SK-N-SH (cell line): ENCODE measurements around the gene ISCA2. TPM values are rescaled to one million over a fixed set of nuclear protein-coding genes. Genes with fewer than 3 reads are reported as not detected.

Experiments used
- CTCF ChIA-PET: fragments of 300-600, 350-600 bp; formaldehyde crosslinking; extraction: SDS; loops from one replicate; lab custom pipeline; 2021; lab: Yijun Ruan, JAX
- POLR2A ChIA-PET: fragments of 350-600 bp; sonication (Branson Sonifier 250); formaldehyde crosslinking; extraction: SDS; loops from one replicate; lab custom pipeline; 2020; ENCODE audit warnings: antibody characterized with exemption, inconsistent platforms; lab: Yijun Ruan, JAX
- DNase-seq: peaks from one replicate; pipeline ENCODE4 v3.0.0; 2012
- H2AFZ ChIP-seq: fragments of 200-600 bp; sonication (generic); 2 replicates; pipeline ENCODE4 v1.8.1; 2016; ENCODE audit warnings: antibody characterized with exemption, mild to moderate bottlenecking, low read depth
- H3F3A ChIP-seq: fragments of 200-600 bp; sonication (generic); replicated peaks from 2 replicates; pipeline ENCODE3; 2016; ENCODE audit warnings: antibody characterized with exemption, mild to moderate bottlenecking; ENCODE audit not compliant: insufficient read depth
- H3K27ac ChIP-seq, 2 experiments: fragments of 200-500 bp in 1 of 2; fragments of 200-600 bp in 1 of 2; sonication (Bioruptor generic) in 1 of 2; sonication (generic), shearing (Covaris generic) in 1 of 2; 2 replicates each; pipeline versions ENCODE4 v1.5.1 to v1.6.1; 2014 to 2016; ENCODE audit warnings: low read depth in 2 of 2, inconsistent platforms in 1 of 2, low read length in 1 of 2, mild to moderate bottlenecking in 1 of 2, mixed read lengths in 1 of 2
- H3K27me3 ChIP-seq: fragments of 200-600 bp; sonication (generic), shearing (Covaris generic); 2 replicates; pipeline ENCODE4 v1.6.1; 2016; ENCODE audit warnings: mixed run types; ENCODE audit not compliant: insufficient read depth
- H3K36me3 ChIP-seq, 2 experiments: fragments of 200-500 bp in 1 of 2; fragments of 200-600 bp in 1 of 2; sonication (Bioruptor generic) in 1 of 2; sonication (generic) in 1 of 2; replicated peaks in 1 of 2; 2 replicates each; pipeline versions ENCODE3 to v1.5.1; 2014 to 2016; ENCODE audit warnings: low read length in 1 of 2, mild to moderate bottlenecking in 1 of 2; ENCODE audit not compliant: insufficient read depth in 2 of 2, control insufficient read depth in 1 of 2
- H3K4me1 ChIP-seq, 2 experiments: fragments of 200-500 bp in 1 of 2; fragments of 200-600 bp in 1 of 2; sonication (Bioruptor generic) in 1 of 2; sonication (generic), shearing (Covaris generic) in 1 of 2; 2 replicates each; pipeline versions ENCODE4 v1.5.1 to v1.6.1; 2014 to 2016; ENCODE audit warnings: low read depth in 1 of 2, low read length in 1 of 2, mixed run types in 1 of 2; ENCODE audit not compliant: insufficient read depth in 2 of 2, control insufficient read depth in 1 of 2
- H3K4me2 ChIP-seq: fragments of 200-600 bp; sonication (generic), shearing (Covaris generic); 2 replicates; pipeline ENCODE4 v1.6.1; 2017; ENCODE audit warnings: mixed run types
- H3K4me3 ChIP-seq, 2 experiments: fragments of 200-500 bp in 1 of 2; fragments of 200-600 bp in 1 of 2; sonication (Bioruptor generic) in 1 of 2; sonication (generic), shearing (Covaris generic) in 1 of 2; 2 replicates each; pipeline versions ENCODE4 v1.5.1 to v1.8.1; 2014 to 2016; ENCODE audit warnings: low read depth in 2 of 2, inconsistent platforms in 1 of 2, low read length in 1 of 2, mild to moderate bottlenecking in 1 of 2, mixed read lengths in 1 of 2, moderate library complexity in 1 of 2
- H3K79me2 ChIP-seq: fragments of 200-600 bp; sonication (generic); 2 replicates; pipeline ENCODE4 v1.8.1; 2017; ENCODE audit warnings: mild to moderate bottlenecking; ENCODE audit not compliant: insufficient read depth
- H3K9ac ChIP-seq: fragments of 200-600 bp; sonication (generic); 2 replicates; pipeline ENCODE4 v1.6.1; 2017; ENCODE audit warnings: mixed run types
- H3K9me2 ChIP-seq: fragments of 200-600 bp; sonication (generic); 2 replicates; pipeline ENCODE4 v1.6.1; 2017; ENCODE audit warnings: mixed run types
- H3K9me3 ChIP-seq: fragments of 200-600 bp; sonication (generic); 2 replicates; pipeline ENCODE4 v1.6.1; 2017; ENCODE audit warnings: mixed run types, mild to moderate bottlenecking, moderate library complexity
- H4K20me1 ChIP-seq: fragments of 200-600 bp; sonication (generic); 2 replicates; pipeline ENCODE4 v1.6.1; 2017; ENCODE audit warnings: mild to moderate bottlenecking, mixed run types; ENCODE audit not compliant: insufficient read depth
- EP300 ChIP-seq, 2 experiments: IDR thresholded peaks; 2 replicates each; pipeline versions ENCODE4 v1.4.0 to v1.6.1; 2012; ENCODE audit warnings: borderline replicate concordance in 1 of 2, low read depth in 1 of 2, low read length in 1 of 2
- EZH2phosphoT487 ChIP-seq: fragments of 200-600 bp; sonication (generic); IDR thresholded peaks from 2 replicates; pipeline ENCODE4 v1.6.1; 2017; ENCODE audit warnings: low read depth, mixed run types, mild to moderate bottlenecking, antibody characterized with exemption, moderate library complexity, borderline replicate concordance
- FOSL2 ChIP-seq: IDR thresholded peaks from 2 replicates; pipeline ENCODE4 v1.4.0; 2012; ENCODE audit warnings: low read depth, mild to moderate bottlenecking, moderate library complexity, borderline replicate concordance
- FOXJ3 ChIP-seq: sonication (generic); formaldehyde crosslinking; IDR thresholded peaks from 2 replicates; pipeline ENCODE4 v1.5.1; 2020; ENCODE audit warnings: mild to moderate bottlenecking, missing genetic modification reagents
- GABPA ChIP-seq: IDR thresholded peaks from 2 replicates; pipeline ENCODE4 v1.4.0; 2012; ENCODE audit warnings: low read depth, mild to moderate bottlenecking
- GATA2 ChIP-seq: sonication (generic); formaldehyde crosslinking; IDR thresholded peaks from 2 replicates; pipeline ENCODE4 v1.5.0; 2020; ENCODE audit warnings: mild to moderate bottlenecking, missing genetic modification reagents
- JUND ChIP-seq: IDR thresholded peaks from 2 replicates; pipeline ENCODE4 v1.4.0; 2012
- MAX ChIP-seq: IDR thresholded peaks from 2 replicates; pipeline ENCODE4 v1.4.0; 2012; ENCODE audit warnings: low read depth
- MXI1 ChIP-seq: IDR thresholded peaks from 2 replicates; pipeline ENCODE4 v1.6.1; 2012; ENCODE audit warnings: mild to moderate bottlenecking, low read depth, low read length, improper control_type of control experiment
- NFIC ChIP-seq: IDR thresholded peaks from 2 replicates; pipeline ENCODE4 v1.4.0; 2012; ENCODE audit warnings: borderline replicate concordance
- PBX3 ChIP-seq: IDR thresholded peaks from 2 replicates; pipeline ENCODE4; 2012
- RAD21 ChIP-seq: IDR thresholded peaks from 2 replicates; pipeline ENCODE4 v1.6.1; 2012; ENCODE audit warnings: mild to moderate bottlenecking, low read length
- RCOR1 ChIP-seq: fragments of 150-350 bp; IDR thresholded peaks from 2 replicates; pipeline ENCODE4 v1.6.1; 2017; ENCODE audit warnings: antibody characterized with exemption, low read length
- RFX5 ChIP-seq: IDR thresholded peaks from 2 replicates; pipeline ENCODE4 v1.6.1; 2012; ENCODE audit warnings: mild to moderate bottlenecking, improper control_type of control experiment, low read length
- SIN3A ChIP-seq: IDR thresholded peaks from 2 replicates; pipeline ENCODE4 v1.6.1; 2012; ENCODE audit warnings: low read depth, mild to moderate bottlenecking, low read length, moderate library complexity, borderline replicate concordance
- SMC3 ChIP-seq: IDR thresholded peaks from 2 replicates; pipeline ENCODE4 v1.6.1; 2012; ENCODE audit warnings: low read depth, low read length, improper control_type of control experiment
- ZBTB33 ChIP-seq: IDR thresholded peaks from 2 replicates; pipeline ENCODE4 v1.4.0; 2012; ENCODE audit warnings: low read depth, borderline replicate concordance
- WGBS: methylation state at CpG from one replicate; pipeline ENCODE4 v1.1.6; 2017; ENCODE audit warnings: low lambda C conversion rate; 5-methylcytosine and 5-hydroxymethylcytosine counted together
- polyA plus RNA-seq, 3 experiments: library from polyadenylated mRNA; depleted of rRNA; stranded (reverse); fragments of >200 nt; gene quantifications; 2 replicates each; pipeline ENCODE4 v1.2.3, GENCODE V29; 2012
- TF ChIP-seq, protein P1 (sequence below): IDR thresholded peaks from 2 replicates; pipeline ENCODE4 v1.6.1; 2012; ENCODE audit warnings: mild to moderate bottlenecking, low read depth, low read length, moderate library complexity
- TF ChIP-seq, protein P2 (sequence below): fragments of 150-350 bp; IDR thresholded peaks from 2 replicates; pipeline ENCODE4 v1.6.1; 2017; ENCODE audit warnings: antibody characterized with exemption, low read length, low read depth, borderline replicate concordance
- TF ChIP-seq, protein P3 (sequence below): IDR thresholded peaks from 2 replicates; pipeline ENCODE4 v1.4.0; 2012; ENCODE audit warnings: low read depth, borderline replicate concordance

ISCA2 gene
- polyA plus RNA-seq, 1 of the 3 experiments (the other 2 are of a cell fraction), result 51.9 TPM

DNA sequence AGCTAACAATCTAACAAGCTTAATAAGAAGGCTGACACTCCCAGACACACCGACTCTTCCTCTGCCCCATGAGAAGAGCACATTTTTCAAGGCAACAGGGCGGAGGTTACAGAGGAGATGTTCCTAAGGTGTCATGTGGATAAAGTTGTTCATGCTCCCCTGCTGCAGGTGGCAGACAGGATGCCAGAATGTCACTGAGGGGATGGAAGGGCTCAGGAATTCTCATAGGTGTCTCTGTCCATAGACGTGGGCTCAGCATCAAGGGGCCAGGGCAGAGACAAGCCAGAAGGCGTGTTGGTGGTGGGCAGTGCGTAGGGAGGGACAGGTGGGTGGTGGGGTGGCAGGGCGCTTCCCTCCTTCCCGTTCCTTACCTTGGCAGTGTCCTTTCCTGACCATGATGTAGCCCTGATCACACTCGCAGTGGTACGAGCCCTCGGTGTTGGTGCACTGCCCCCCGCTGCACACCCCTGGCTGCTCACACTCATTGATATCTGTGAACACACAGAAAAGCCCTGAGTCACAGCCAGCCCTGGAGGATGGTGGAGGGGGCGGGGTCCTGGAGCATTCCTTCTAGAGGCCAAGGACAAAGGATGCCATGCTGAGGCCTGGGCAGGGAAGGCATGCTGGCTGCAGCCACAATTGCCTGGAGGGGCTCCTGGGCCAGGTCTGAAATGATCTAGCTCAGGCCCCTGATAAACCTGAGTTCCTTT lies 23.0 kb downstream of the ISCA2 start (continued):
- TF ChIP-seq PBX3 (no peak), GATA2 (CRISPR knock-in tag) (no peak)
- TF ChIP-seq, protein P1, sequence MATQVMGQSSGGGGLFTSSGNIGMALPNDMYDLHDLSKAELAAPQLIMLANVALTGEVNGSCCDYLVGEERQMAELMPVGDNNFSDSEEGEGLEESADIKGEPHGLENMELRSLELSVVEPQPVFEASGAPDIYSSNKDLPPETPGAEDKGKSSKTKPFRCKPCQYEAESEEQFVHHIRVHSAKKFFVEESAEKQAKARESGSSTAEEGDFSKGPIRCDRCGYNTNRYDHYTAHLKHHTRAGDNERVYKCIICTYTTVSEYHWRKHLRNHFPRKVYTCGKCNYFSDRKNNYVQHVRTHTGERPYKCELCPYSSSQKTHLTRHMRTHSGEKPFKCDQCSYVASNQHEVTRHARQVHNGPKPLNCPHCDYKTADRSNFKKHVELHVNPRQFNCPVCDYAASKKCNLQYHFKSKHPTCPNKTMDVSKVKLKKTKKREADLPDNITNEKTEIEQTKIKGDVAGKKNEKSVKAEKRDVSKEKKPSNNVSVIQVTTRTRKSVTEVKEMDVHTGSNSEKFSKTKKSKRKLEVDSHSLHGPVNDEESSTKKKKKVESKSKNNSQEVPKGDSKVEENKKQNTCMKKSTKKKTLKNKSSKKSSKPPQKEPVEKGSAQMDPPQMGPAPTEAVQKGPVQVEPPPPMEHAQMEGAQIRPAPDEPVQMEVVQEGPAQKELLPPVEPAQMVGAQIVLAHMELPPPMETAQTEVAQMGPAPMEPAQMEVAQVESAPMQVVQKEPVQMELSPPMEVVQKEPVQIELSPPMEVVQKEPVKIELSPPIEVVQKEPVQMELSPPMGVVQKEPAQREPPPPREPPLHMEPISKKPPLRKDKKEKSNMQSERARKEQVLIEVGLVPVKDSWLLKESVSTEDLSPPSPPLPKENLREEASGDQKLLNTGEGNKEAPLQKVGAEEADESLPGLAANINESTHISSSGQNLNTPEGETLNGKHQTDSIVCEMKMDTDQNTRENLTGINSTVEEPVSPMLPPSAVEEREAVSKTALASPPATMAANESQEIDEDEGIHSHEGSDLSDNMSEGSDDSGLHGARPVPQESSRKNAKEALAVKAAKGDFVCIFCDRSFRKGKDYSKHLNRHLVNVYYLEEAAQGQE, result no peak

- H4K20me1 ChIP-seq, result no peaks in the 10 kb centered on the region
- POLR2A ChIA-PET, result no interaction called here
- no peaks in the 10 kb centered on the region for H3K9me3 ChIP-seq
- peaks cover 43 to 53% of the 10 kb centered on the region in 2 experiments for H3K36me3 ChIP-seq
- no peaks in the 10 kb centered on the region for H3K9me2 ChIP-seq
- H3K4me2 ChIP-seq, result no peak overlapping the region
- no peak overlapping the region for H3K27ac ChIP-seq
- no peaks in the 10 kb centered on the region for H3K27me3 ChIP-seq
- H3F3A ChIP-seq, result peaks cover 3% of the 10 kb centered on the region
- DNase-seq, result no peak
- 87% methylated on average over 3 of the region's 4 CpGs for WGBS
- no peak overlapping the region for H3K9ac ChIP-seq
- no peak for TF ChIP-seq RFX5
- no peak for TF ChIP-seq ZBTB33
- TF ChIP-seq, protein P2, sequence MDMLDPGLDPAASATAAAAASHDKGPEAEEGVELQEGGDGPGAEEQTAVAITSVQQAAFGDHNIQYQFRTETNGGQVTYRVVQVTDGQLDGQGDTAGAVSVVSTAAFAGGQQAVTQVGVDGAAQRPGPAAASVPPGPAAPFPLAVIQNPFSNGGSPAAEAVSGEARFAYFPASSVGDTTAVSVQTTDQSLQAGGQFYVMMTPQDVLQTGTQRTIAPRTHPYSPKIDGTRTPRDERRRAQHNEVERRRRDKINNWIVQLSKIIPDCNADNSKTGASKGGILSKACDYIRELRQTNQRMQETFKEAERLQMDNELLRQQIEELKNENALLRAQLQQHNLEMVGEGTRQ, result no peak
- TF ChIP-seq SIN3A, result no peak
- no peak for TF ChIP-seq GABPA
- no peak for TF ChIP-seq JUND
- TF ChIP-seq FOXJ3 (CRISPR knock-in tag), result no peak
- TF ChIP-seq FOSL2, result no peak
- no peak for TF ChIP-seq EZH2phosphoT487
- no peak for TF ChIP-seq GATA2 (CRISPR knock-in tag)
- no peak for TF ChIP-seq MAX
- TF ChIP-seq NFIC, result no peak
- TF ChIP-seq, protein P3, sequence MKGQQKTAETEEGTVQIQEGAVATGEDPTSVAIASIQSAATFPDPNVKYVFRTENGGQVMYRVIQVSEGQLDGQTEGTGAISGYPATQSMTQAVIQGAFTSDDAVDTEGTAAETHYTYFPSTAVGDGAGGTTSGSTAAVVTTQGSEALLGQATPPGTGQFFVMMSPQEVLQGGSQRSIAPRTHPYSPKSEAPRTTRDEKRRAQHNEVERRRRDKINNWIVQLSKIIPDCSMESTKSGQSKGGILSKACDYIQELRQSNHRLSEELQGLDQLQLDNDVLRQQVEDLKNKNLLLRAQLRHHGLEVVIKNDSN, result no peak
- no peak for TF ChIP-seq RAD21
- TF ChIP-seq RCOR1, result no peak
- no peak for TF ChIP-seq SMC3
- no peak for TF ChIP-seq PBX3
- no peak for TF ChIP-seq MXI1
- no peak for TF ChIP-seq EP300 (IDR thresholded peaks at IDR 0.05; ENCODE audit: borderline replicate concordance in 1 of 2, low read depth in 1 of 2, low read length in 1 of 2)
- TF ChIP-seq, all 33 proteins: peak for 0
- CTCF ChIA-PET, result interaction anchor here (1.9 to 3.9 kb wide), 3 partner anchors 9 to 17 kb away, joined by 3 to 21 read pairs (median 9); no protein-coding TSS in a partner anchor
- no peak overlapping the region for H3K4me3 ChIP-seq
- H2AFZ ChIP-seq, result no peak overlapping the region
- no peaks in the 10 kb centered on the region for H3K79me2 ChIP-seq
- H3K4me1 ChIP-seq, result peaks cover 0 to 12% of the 10 kb centered on the region in 2 experiments; a peak in 1 of 4 replicates
Measured at GRCh38 chr14:74517731-74518130, 24.2 kb downstream of the ISCA2 start.
